Caki2 (cell line): ENCODE measurements around the gene EMC10. TPM values are rescaled to one million over a fixed set of nuclear protein-coding genes. Genes with fewer than 3 reads are reported as not detected.

ENCODE experiments used
- DNase-seq: peaks from one replicate; pipeline ENCODE4 v3.0.0-alpha.2; 2015; ENCODE audit warnings: low read depth
- in situ Hi-C: cut with HindIII; loops from 2 replicates; pipeline ENCODE4 v1.10.0; 2016; ENCODE audit warnings: low sequenced_read_pairs, low pct_unique_long_range_greater_than_20kb, mixed read lengths
- total RNA-seq: library from RNA; depleted of rRNA; stranded (reverse); fragments of >200 nt; shearing (Covaris generic); gene quantifications from 2 replicates; pipeline ENCODE4 v1.2.3, GENCODE V29; 2014; ENCODE audit warnings: low replicate concordance

EMC10 gene
- total RNA-seq, 1 experiment from 2014 or later: 192 TPM

- DNase-seq: no peak
- in situ Hi-C loops: no loop called here
Measured at GRCh38 chr19:50490411-50490811, 14.1 kb downstream of the EMC10 start.

GRCh38 chr19:50490991-50491472, 14.7 kb downstream of the EMC10 start:
- in situ Hi-C loops: no loop called here
- DNase-seq: no peak

DNA sequence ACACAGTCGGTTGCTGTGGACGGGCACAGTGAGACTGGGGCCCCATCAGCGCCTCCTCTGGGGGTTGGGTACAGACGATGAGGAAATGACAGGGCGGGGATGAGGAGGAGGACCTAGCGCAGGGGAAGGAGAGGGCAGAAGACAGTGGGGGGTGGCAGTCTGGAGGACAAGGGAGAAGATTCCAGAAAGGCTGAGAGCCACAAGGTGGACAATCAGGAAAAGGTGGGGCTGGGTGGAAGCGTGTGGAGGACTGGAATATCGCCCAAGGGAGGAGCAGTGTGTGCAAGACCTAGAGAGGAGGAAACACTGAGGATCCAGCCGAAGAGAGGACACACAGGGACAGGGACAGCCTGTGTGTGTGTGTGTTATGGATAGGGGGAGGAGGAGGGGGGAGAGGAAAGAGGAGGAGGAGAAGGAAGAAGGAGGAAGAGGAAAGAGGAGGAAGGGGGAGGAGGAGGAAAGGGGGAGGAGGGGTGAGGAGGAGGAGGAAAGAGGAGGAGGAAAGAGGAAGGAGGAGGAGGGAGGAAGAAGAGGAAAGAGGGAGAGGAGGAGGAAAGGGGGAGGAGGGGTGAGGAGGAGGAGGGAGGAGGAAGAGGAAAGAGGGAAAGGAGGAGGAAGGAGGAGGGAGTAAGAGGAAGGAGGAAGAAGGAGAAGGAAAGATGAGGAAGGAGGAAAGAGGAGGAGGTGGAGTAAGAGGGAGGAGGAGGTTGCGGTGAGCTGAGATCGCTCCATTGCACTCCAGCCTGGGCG, 16.2 kb downstream of the EMC10 start:
- DNase-seq: no peak
- in situ Hi-C loops: no loop called here

DNA sequence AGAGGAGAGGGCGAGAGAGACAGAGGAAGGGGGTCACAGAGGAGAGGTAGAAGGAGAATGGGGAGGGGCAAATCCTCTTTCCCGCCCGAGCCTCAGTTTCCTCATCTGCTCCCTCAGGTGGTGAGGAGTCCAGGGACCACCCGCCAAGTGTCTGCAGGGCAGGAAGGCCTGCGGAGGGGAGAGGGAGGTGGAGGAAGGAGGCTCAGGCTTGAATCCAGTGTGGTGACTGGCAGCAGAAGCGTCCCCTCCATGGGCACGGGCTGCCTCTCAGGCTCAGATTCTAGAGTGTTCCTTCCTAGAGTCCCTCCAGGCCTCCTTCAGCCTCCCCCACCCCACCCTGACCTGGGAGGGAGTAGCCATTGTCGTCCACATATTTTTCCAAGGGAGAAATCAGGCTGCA, 16.9 kb downstream of the EMC10 start:
- DNase-seq: no peak
- in situ Hi-C loops: no loop called here

DNA sequence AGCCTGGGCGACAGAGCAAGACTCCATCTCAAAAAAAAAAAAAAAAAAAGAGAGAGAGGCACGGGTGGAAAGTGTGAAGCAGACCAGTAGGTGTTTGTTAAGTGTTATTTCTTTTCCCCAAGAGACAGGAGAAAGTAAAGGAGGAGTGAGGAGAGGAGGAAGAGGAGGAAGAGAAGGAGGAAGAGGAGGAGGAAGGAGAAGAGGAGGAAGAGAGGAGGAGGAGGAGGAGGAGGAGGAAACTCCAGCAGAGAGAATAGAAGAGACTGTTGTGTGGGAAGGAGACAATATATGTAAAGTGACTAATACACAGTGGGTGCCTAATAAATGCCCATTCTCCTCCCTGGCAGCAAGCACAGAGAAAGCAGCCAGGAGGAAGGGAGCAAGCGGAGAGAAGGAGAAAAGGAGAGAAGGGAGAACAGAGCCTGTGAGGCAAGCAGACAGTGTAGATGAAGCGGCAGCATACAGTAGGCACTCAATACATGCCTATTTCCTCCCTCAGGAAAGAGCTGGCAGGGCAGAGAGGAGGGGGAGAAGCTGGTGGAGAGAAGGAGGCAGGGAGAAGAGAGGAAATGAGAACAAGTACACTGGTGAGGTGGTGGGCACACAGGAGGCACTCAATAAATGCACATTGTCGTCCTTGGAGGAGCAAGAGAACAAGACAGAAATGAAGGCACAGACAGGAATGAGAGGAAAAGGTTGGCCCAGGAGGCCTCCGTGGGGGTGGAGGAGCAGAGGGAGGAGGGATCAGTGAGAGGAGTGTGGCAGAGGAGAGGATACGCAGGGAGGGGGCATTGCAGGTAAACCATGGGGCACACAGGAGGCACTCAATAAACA, 18.1 kb downstream of the EMC10 start:
- in situ Hi-C loops: no loop called here

GRCh38 chr19:50495020-50495531, 18.8 kb downstream of the EMC10 start:
- in situ Hi-C loops: no loop called here
- DNase-seq: no peak

More for the DNA sequence above, 18.1 kb downstream of the EMC10 start:
- DNase-seq: no peak

DNA sequence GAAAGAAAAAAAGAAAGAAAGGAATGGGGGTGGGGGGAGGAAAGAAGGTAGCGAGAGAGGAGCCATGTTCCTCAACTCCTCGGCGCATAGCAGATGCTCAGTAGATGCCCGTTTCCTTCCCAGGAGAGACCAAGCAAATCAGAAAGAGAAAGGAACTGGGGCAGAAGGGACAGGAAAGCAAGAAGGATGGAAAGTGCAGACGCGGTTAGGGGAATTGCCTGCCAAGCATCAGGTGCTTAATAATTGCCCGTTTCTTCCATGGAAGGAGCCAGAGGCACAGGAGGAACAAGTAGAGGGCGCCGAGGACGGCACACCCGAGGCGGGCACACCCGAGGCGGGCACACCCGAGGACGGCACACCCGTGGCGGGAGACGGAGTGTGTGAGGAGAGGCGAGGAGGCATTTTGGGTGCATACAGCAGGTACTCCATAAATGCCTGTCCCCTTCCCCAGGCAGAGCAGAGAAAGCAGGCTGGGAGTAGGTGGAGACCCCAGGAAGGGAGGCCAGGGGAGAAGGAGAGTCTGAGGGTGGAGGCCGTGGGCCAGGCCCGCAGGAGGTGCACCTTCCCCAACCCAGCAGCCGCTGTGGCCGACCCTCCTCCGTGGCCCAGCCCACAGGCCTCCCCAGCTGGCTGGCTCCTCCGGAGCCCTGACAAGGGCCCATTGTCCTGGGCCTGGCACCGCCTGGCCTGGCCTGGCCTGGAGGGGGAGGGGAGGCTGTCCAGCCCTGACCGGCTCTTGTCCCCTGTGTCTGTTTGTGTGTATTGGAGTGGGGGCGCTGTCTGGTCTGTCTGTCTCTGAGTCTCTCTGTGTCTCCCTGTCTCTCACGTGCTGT, 20.1 kb downstream of the EMC10 start:
- in situ Hi-C loops: no loop called here
- peak; percentile 32 for DNase-seq

DNA sequence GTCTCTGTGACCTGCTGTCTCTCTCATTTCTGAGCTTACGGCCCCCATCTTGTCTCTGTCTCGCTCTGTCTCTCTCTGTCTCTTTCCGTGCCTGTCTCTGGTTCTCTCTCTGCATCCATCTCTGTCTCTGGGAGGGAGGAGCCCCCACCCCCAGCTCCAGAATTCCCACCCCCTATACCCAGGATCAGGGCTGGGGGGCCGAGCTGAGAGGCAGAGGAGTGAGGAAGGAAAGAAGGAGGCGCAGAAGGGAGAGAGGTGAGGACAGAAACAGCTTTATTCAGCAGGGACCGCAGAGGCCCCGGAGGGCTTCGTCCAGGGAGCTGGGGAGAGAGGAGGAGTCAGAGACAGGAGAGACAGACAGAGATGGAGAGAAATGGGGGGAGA, 20.7 kb downstream of the EMC10 start:
- in situ Hi-C loops: no loop called here
- no peak for DNase-seq

DNA sequence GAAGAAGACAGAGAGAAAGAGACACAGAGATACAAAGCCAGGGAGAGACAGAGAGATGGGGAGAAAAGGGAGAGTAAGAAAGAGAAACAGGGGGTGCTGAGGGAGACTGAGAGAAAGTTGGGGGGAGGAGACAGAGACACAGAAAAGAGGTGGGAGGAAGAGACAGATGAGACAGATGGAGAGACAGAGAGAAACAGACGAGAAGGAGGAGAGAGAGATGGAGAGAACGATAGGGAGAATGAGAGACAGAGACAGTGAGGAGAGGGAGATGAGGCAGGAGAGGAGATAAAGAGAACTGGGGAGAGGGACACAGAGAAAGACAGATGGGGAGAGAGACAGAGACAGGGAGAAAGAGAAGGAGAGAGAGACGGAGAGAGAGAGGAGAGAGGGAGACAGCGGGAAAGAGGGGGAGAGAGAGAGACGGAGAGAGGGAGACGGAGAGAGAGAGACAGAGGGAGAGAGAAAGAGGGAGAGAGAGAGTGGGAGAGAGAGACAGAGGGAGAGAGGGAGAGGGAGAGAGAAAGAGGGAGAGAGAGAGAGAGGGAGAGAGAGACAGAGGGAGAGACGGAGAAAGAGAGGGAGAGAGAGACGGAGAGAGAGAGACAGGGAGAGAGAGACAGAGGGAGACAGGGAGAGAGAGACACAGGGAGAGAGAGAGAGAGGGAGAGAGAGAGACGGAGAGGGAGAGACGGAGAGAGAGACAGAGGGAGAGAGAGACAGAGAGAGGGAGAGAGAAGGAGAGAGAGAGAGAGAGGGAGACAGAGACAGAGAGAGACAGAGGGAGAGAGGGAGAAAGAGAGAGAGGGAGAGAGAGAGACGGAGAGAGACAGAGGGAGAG, 22.1 kb downstream of the EMC10 start:
- in situ Hi-C loops: no loop called here
- DNase-seq: no peak

- DNase-seq: no peak
- in situ Hi-C loops: no loop called here
Measured at GRCh38 chr19:50500060-50500752, 23.9 kb downstream of the EMC10 start.

GRCh38 chr19:50500753-50501151, 24.4 kb downstream of the EMC10 start:
- in situ Hi-C loops: no loop called here

DNA sequence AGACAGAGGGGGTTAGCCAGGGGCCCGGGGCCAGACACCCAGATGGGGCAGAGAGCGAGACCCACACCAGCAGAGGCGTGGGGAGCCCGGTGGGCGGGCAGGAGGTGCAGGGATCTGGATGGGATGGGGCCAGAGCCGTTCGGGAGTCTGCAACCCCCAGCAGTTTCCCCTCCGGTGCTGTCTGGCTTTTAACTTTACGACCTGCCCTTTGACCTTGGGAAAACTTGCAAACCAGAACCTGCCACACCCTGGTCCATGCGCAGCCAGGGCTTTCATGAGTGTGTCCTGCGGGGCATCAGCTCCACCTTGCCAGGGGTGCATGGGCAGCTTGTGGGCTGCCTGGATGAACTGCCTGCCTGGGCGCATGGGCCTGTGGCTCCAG, 24.9 kb downstream of the EMC10 start:
- no peak for DNase-seq
- in situ Hi-C loops: no loop called here

More at GRCh38 chr19:50500753-50501151, 24.4 kb downstream of the EMC10 start:
- DNase-seq: no peak

DNA sequence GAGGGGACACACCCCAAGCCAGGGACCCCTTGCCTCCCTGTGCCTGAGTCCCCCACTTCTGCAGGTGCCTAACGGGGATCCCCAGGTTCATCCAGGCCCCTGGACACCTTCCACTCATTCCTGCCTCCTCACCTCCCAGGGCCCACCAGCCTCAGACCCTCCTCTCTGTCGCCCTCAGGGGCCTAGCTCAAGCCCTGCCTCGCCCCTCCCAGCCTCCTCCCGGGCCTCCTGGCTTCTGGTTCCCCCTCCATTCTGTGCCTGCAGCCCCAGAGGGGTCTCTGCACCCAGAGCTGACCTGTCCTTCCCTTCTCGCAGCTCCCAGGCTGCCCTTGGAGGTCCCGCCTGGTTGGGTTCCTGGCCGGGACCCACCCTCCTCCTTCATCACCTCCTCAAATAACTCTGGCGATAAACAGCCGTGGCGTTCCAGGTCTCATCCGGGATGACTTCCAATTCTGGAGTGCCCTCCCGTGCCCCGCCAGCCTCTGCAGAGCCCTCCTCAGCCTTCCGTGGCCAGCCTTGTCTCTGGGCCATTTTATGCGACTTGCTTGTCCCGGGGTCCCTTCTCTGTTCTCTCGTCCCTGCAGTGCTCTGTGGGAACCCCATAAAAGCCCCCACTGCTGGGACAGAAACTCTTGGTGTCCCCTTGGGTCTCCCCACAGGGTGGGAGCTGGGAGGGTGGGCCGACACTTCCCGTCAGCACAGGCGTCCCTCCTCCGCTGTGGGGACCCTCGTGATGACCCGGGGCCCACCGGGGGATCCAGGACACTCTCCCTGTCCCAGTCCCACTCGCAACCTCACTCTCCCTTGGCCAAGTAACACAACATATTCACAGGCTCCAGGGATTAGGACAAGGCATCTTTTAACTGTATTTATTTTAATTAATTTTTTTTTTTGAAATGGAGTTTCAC, 25.5 kb downstream of the EMC10 start:
- in situ Hi-C loops: no loop called here

GRCh38 chr19:50505856-50506611, 29.7 kb downstream of the EMC10 start:
- no peak for DNase-seq
- in situ Hi-C loops: no loop called here

More for the DNA sequence above, 25.5 kb downstream of the EMC10 start:
- DNase-seq: no peak

- in situ Hi-C loops: no loop called here
- DNase-seq: no peak
Measured at GRCh38 chr19:50506700-50507099, 30.4 kb downstream of the EMC10 start.
